H9 (cell line): ENCODE measurements around the gene NKIRAS2. TPM values are rescaled to one million over a fixed set of nuclear protein-coding genes. Genes with fewer than 3 reads are reported as not detected.

Experiments
- DNase-seq: peaks from one replicate; pipeline ENCODE4 v3.0.0-alpha.2; 2017
- H2AFZ ChIP-seq: one replicate; pipeline ENCODE4 v1.6.1; 2013; ENCODE audit warnings: mild to moderate bottlenecking, low read length, control low read depth, moderate library complexity
- H2AK5ac ChIP-seq: 2 replicates; pipeline ENCODE4 v1.6.1; 2013; ENCODE audit warnings: low read length, control low read depth, mixed read lengths; ENCODE audit not compliant: insufficient read length
- H2BK120ac ChIP-seq: one replicate; pipeline ENCODE4 v1.6.1; 2013; ENCODE audit warnings: low read depth, mild to moderate bottlenecking, low read length, control low read depth, inconsistent platforms; ENCODE audit not compliant: poor library complexity, severe bottlenecking
- H2BK12ac ChIP-seq: 2 replicates; pipeline ENCODE4 v1.6.1; 2013; ENCODE audit warnings: low read length, control low read depth, mixed read lengths, low read depth; ENCODE audit not compliant: insufficient read length
- H2BK15ac ChIP-seq: 2 replicates; pipeline ENCODE4 v1.6.1; 2013; ENCODE audit warnings: low read depth, low read length, control low read depth
- H2BK20ac ChIP-seq: one replicate; pipeline ENCODE4 v1.6.1; 2013; ENCODE audit warnings: low read depth, mild to moderate bottlenecking, low read length, control low read depth, inconsistent platforms; ENCODE audit not compliant: poor library complexity, severe bottlenecking
- H2BK5ac ChIP-seq: 2 replicates; pipeline ENCODE4 v1.6.1; 2013; ENCODE audit warnings: low read length, control low read depth, mixed read lengths; ENCODE audit not compliant: insufficient read length
- H3K14ac ChIP-seq: 2 replicates; pipeline ENCODE4 v1.6.1; 2013; ENCODE audit warnings: low read length, control low read depth; ENCODE audit not compliant: insufficient read depth
- H3K18ac ChIP-seq: 2 replicates; pipeline ENCODE4 v1.6.1; 2013; ENCODE audit warnings: low read depth, mild to moderate bottlenecking, mixed read lengths, low read length, control low read depth; ENCODE audit not compliant: insufficient read length
- H3K23ac ChIP-seq: 2 replicates; pipeline ENCODE4 v1.6.1; 2013; ENCODE audit warnings: low read length, control low read depth, mixed read lengths, low read depth; ENCODE audit not compliant: insufficient read length
- H3K23me2 ChIP-seq: 2 replicates; pipeline ENCODE4 v1.6.1; 2013; ENCODE audit warnings: low read depth, mild to moderate bottlenecking, mixed read lengths, low read length, control low read depth; ENCODE audit not compliant: insufficient read length, poor library complexity, severe bottlenecking
- H3K27ac ChIP-seq: 2 replicates; pipeline ENCODE4 v1.5.1; 2013; ENCODE audit warnings: low read length, control low read depth, mixed read lengths, low read depth; ENCODE audit not compliant: insufficient read length
- H3K27me3 ChIP-seq: 2 replicates; pipeline ENCODE4 v1.6.1; 2013; ENCODE audit warnings: low read length, control low read depth, inconsistent platforms; ENCODE audit not compliant: insufficient read depth
- H3K4ac ChIP-seq: 2 replicates; pipeline ENCODE4 v1.6.1; 2013; ENCODE audit warnings: low read depth, mild to moderate bottlenecking, control low read depth, inconsistent platforms, low read length, moderate library complexity
- H3K4me1 ChIP-seq: 2 replicates; pipeline ENCODE4 v1.6.1; 2013; ENCODE audit warnings: low read length, control low read depth, inconsistent platforms; ENCODE audit not compliant: insufficient read depth
- H3K4me2 ChIP-seq: 2 replicates; pipeline ENCODE4 v1.6.1; 2013; ENCODE audit warnings: low read length, control low read depth, mixed read lengths; ENCODE audit not compliant: insufficient read length, insufficient read depth
- H3K56ac ChIP-seq: 2 replicates; pipeline ENCODE4 v1.6.1; 2013; ENCODE audit warnings: low read depth, mild to moderate bottlenecking, mixed read lengths, low read length, control low read depth; ENCODE audit not compliant: insufficient read length
- H3K79me1 ChIP-seq: 2 replicates; pipeline ENCODE4 v1.6.1; 2013; ENCODE audit warnings: low read depth, mild to moderate bottlenecking, moderate library complexity, low read length, control low read depth, inconsistent platforms; ENCODE audit not compliant: insufficient read depth, poor library complexity, severe bottlenecking
- H3K79me2 ChIP-seq: 2 replicates; pipeline ENCODE4 v1.6.1; 2013; ENCODE audit warnings: low read length, control low read depth, inconsistent platforms; ENCODE audit not compliant: insufficient read depth
- H3K9ac ChIP-seq: 2 replicates; pipeline ENCODE4 v1.6.1; 2013; ENCODE audit warnings: low read length, control low read depth, mixed read lengths; ENCODE audit not compliant: insufficient read length; ENCODE audit errors: extremely low read depth
- H3K9me3 ChIP-seq: one replicate; pipeline ENCODE4 v1.6.1; 2013; ENCODE audit warnings: low read depth, low read length, inconsistent platforms; ENCODE audit not compliant: control insufficient read depth
- H3T11ph ChIP-seq: one replicate; pipeline ENCODE4 v1.6.1; 2013; ENCODE audit warnings: mild to moderate bottlenecking, low read length, control low read depth, inconsistent platforms
- H4K20me1 ChIP-seq: one replicate; pipeline ENCODE4 v1.6.1; 2013; ENCODE audit not compliant: control insufficient read depth, insufficient read length, insufficient read depth
- H4K5ac ChIP-seq: 2 replicates; pipeline ENCODE4 v1.6.1; 2013; ENCODE audit warnings: low read depth, mild to moderate bottlenecking, mixed read lengths, low read length, control low read depth; ENCODE audit not compliant: insufficient read length
- H4K8ac ChIP-seq: replicated peaks from 2 replicates; pipeline ENCODE4 v1.6.1; 2013; ENCODE audit warnings: low read length, control low read depth, mixed read lengths, low read depth; ENCODE audit not compliant: insufficient read length
- H4K91ac ChIP-seq: 2 replicates; pipeline ENCODE4 v1.6.1; 2013; ENCODE audit warnings: low read depth, mild to moderate bottlenecking, moderate library complexity, mixed read lengths, low read length, control low read depth; ENCODE audit not compliant: insufficient read length
- H3K27ac Mint-ChIP-seq, 3 experiments: 2 replicates in 2 of 3; 3 replicates in 1 of 3; pipeline ENCODE4 v1.8.0; 2020 to 2021; ENCODE audit warnings: mixed read lengths in 3 of 3, mild to moderate bottlenecking in 1 of 3, moderate library complexity in 1 of 3
- H3K27me3 Mint-ChIP-seq: 2 replicates; pipeline ENCODE4 v1.8.0; 2021; ENCODE audit warnings: low read depth, mild to moderate bottlenecking, moderate library complexity, mixed read lengths
- H3K36me3 Mint-ChIP-seq, 3 experiments: 2 replicates in 2 of 3; 3 replicates in 1 of 3; pipeline ENCODE4 v1.8.0; 2020 to 2021; ENCODE audit warnings: low read depth in 3 of 3, mixed read lengths in 3 of 3; ENCODE audit not compliant: insufficient read depth in 1 of 3
- H3K4me1 Mint-ChIP-seq, 2 experiments: 2 replicates each; pipeline ENCODE4 v1.8.0; 2020; ENCODE audit warnings: mixed read lengths in 2 of 2
- H3K4me3 Mint-ChIP-seq, 2 experiments: 2 replicates in 1 of 2; 3 replicates in 1 of 2; pipeline ENCODE4 v1.8.0; 2020 to 2021; ENCODE audit warnings: mild to moderate bottlenecking in 2 of 2, mixed read lengths in 2 of 2, moderate library complexity in 1 of 2
- H3K9me3 Mint-ChIP-seq, 2 experiments: 2 replicates in 1 of 2; 3 replicates in 1 of 2; pipeline ENCODE4 v1.8.0; 2020; ENCODE audit warnings: mild to moderate bottlenecking in 2 of 2, mixed read lengths in 2 of 2, moderate library complexity in 1 of 2
- WGBS: extraction: QIAGEN DNeasy Blood & Tissue Kit; methylation state at CpG from one replicate; pipeline ENCODE4 v1.1.7; 2013; ENCODE audit warnings: missing lambda C conversion rate, low lambda C conversion rate, mixed read lengths; ENCODE audit not compliant: insufficient read length; ENCODE audit errors: extremely low coverage; 5-methylcytosine and 5-hydroxymethylcytosine counted together
- total RNA-seq: library from RNA; stranded (reverse); gene quantifications from 2 replicates; pipeline ENCODE4 v1.2.1, GENCODE V29; 2021
- TF ChIP-seq, protein P1 (sequence below): fragments of 200-600 bp; sonication (generic); conservative IDR thresholded peaks from 3 replicates; pipeline ENCODE4 v1.8.0; 2021; ENCODE audit warnings: antibody characterized with exemption, mild to moderate bottlenecking

NKIRAS2 gene
- total RNA-seq, 1 experiment from 2014 or later, result 37.1 TPM

DNA sequence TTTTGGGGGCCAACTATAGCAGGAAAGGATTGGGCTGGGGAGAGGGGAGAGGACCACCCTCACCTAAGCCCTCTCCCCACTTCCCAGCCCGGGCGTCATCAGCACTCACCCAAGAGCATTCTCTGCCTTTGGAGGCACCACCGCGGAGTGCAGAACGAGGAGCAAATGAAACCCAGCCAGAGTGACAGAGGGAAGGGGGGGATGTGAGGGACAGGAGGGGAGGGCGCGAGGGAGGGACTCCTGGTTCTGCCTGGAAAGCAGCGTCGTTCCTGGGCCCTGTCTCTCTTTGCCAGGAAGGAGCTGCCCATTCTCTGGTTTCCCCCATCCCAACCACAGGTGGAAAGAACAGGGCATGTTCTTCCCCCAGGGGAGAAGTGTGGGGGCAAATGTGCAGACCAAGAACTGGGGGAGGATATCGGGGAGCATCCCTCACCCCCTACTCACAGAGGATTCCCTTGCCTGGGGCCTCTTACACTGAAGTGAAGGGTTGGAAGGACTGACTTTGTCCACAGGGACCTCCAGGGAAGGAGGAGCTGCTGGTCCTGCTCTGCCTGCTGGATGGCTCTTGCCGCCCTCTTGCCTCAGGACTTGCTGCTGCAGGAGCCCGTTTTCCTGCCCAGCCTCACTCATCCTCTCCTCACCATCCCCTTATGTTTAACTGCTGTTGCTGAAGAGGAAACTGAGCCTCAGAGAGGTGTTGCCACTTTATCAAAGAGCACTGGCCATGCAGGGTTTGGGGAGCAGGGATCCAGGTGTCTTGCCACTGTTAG, 34.0 kb downstream of the NKIRAS2 start:
- Histone ChIP-seq H3K27ac (no peak overlapping the region), H4K91ac (no peak overlapping the region), H3K56ac (no peak overlapping the region), H2BK12ac (no peak overlapping the region), H3K18ac (no peak overlapping the region), H2BK120ac (no peak overlapping the region), H3K4me2 (no peak overlapping the region), H3K79me1 (no peaks in the 10 kb centered on the region), H4K20me1 (no peaks in the 10 kb centered on the region), H2BK15ac (no peak overlapping the region), H3K14ac (no peak overlapping the region), H3K23ac (no peak overlapping the region), H3T11ph (no peak overlapping the region), H2BK5ac (no peak overlapping the region), H2AFZ (no peak overlapping the region), H3K23me2 (peaks cover 9% of the 10 kb centered on the region), H3K79me2 (no peaks in the 10 kb centered on the region), H3K4me1 (peaks cover 9% of the 10 kb centered on the region; the same call in 1 of the 2 replicates), H3K9me3 (no peaks in the 10 kb centered on the region), H2BK20ac (no peak overlapping the region), H3K9ac (no peak overlapping the region), H4K5ac (no peak overlapping the region), H4K8ac (no peak overlapping the region), H3K27me3 (no peaks in the 10 kb centered on the region), H2AK5ac (no peak overlapping the region), H3K4ac (no peak overlapping the region)
- TF ChIP-seq, protein P1, sequence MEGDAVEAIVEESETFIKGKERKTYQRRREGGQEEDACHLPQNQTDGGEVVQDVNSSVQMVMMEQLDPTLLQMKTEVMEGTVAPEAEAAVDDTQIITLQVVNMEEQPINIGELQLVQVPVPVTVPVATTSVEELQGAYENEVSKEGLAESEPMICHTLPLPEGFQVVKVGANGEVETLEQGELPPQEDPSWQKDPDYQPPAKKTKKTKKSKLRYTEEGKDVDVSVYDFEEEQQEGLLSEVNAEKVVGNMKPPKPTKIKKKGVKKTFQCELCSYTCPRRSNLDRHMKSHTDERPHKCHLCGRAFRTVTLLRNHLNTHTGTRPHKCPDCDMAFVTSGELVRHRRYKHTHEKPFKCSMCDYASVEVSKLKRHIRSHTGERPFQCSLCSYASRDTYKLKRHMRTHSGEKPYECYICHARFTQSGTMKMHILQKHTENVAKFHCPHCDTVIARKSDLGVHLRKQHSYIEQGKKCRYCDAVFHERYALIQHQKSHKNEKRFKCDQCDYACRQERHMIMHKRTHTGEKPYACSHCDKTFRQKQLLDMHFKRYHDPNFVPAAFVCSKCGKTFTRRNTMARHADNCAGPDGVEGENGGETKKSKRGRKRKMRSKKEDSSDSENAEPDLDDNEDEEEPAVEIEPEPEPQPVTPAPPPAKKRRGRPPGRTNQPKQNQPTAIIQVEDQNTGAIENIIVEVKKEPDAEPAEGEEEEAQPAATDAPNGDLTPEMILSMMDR, result no peak
- Mint-ChIP-seq H3K4me1 (peaks cover 49 to 70% of the 10 kb centered on the region in 2 experiments), H3K9me3 (no peaks in the 10 kb centered on the region; a peak in 1 of 5 replicates), H3K4me3 (0 out of 5 replicates have a peak overlapping the region, but pooled peaks of 1 of the 2 experiments have one; percentile 26), H3K27ac (no peak overlapping the region), H3K36me3 (no peaks in the 10 kb centered on the region; a peak in 1 of 7 replicates), H3K27me3 (peaks cover 30% of the 10 kb centered on the region)
- no CpG with 5 or more reads among the region's 12 CpGs for WGBS
- peak; percentile 30 for DNase-seq
